HEK293 (cell line): Measurements from ENCODE around the gene MAVS.

ENCODE experiments used
- KLF8 ChIP-seq: fragments of 450-650 bp; formaldehyde crosslinking; IDR thresholded peaks from 2 replicates; pipeline ENCODE4 v1.5.1; 2016; ENCODE audit warnings: missing biosample characterization, missing genetic modification characterization
- MYNN ChIP-seq: fragments of 450-650 bp; formaldehyde crosslinking; IDR thresholded peaks from 2 replicates; pipeline ENCODE4 v1.5.1; 2016; ENCODE audit warnings: missing biosample characterization, missing genetic modification characterization, borderline replicate concordance
- MZF1 ChIP-seq: fragments of 450-650 bp; formaldehyde crosslinking; IDR thresholded peaks from 2 replicates; pipeline ENCODE4 v1.5.1; 2017; ENCODE audit warnings: missing biosample characterization, missing genetic modification characterization, borderline replicate concordance
- PRDM1 ChIP-seq: fragments of 450-650 bp; formaldehyde crosslinking; IDR thresholded peaks from 2 replicates; pipeline ENCODE4; 2016; ENCODE audit warnings: missing biosample characterization, missing genetic modification characterization
- RBAK ChIP-seq: fragments of 450-650 bp; formaldehyde crosslinking; IDR thresholded peaks from 2 replicates; pipeline ENCODE4 v1.5.1; 2016; ENCODE audit warnings: missing biosample characterization, missing genetic modification characterization
- ZBTB21 ChIP-seq: fragments of 450-650 bp; formaldehyde crosslinking; IDR thresholded peaks from 2 replicates; pipeline ENCODE4 v1.5.1; 2017; ENCODE audit warnings: missing biosample characterization, missing genetic modification characterization
- ZFHX2 ChIP-seq: fragments of 450-650 bp; formaldehyde crosslinking; conservative IDR thresholded peaks from 2 replicates; pipeline ENCODE4 v1.5.1; 2016; ENCODE audit warnings: missing biosample characterization, missing genetic modification characterization
- ZNF10 ChIP-seq: fragments of 450-650 bp; formaldehyde crosslinking; IDR thresholded peaks from 2 replicates; pipeline ENCODE4 v1.5.1; 2017; ENCODE audit warnings: missing biosample characterization, missing genetic modification characterization
- ZNF138 ChIP-seq: fragments of 450-650 bp; formaldehyde crosslinking; IDR thresholded peaks from 2 replicates; pipeline ENCODE4 v1.5.1; 2016; ENCODE audit warnings: missing biosample characterization, missing genetic modification characterization, borderline replicate concordance
- ZNF140 ChIP-seq: fragments of 450-650 bp; formaldehyde crosslinking; IDR thresholded peaks from 2 replicates; pipeline ENCODE4 v1.5.1; 2016; ENCODE audit warnings: missing biosample characterization, missing genetic modification characterization
- ZNF19 ChIP-seq: fragments of 450-650 bp; formaldehyde crosslinking; IDR thresholded peaks from 2 replicates; pipeline ENCODE4; 2016; ENCODE audit warnings: missing biosample characterization, missing genetic modification characterization, low read depth
- ZNF223 ChIP-seq: fragments of 450-650 bp; formaldehyde crosslinking; IDR thresholded peaks from 2 replicates; pipeline ENCODE4 v1.5.1; 2016; ENCODE audit warnings: missing biosample characterization, missing genetic modification characterization
- ZNF266 ChIP-seq: fragments of 450-650 bp; formaldehyde crosslinking; IDR thresholded peaks from 2 replicates; pipeline ENCODE4 v1.5.1; 2016; ENCODE audit warnings: missing biosample characterization, missing genetic modification characterization, low read depth
- ZNF292 ChIP-seq: fragments of 450-650 bp; formaldehyde crosslinking; IDR thresholded peaks from 2 replicates; pipeline ENCODE4 v1.5.1; 2016; ENCODE audit warnings: low read depth, missing biosample characterization, missing genetic modification characterization, borderline replicate concordance
- ZNF341 ChIP-seq: fragments of 450-650 bp; formaldehyde crosslinking; IDR thresholded peaks from 2 replicates; pipeline ENCODE4; 2016; ENCODE audit warnings: low read depth, missing biosample characterization, missing genetic modification characterization
- ZNF404 ChIP-seq: fragments of 450-650 bp; formaldehyde crosslinking; IDR thresholded peaks from 2 replicates; pipeline ENCODE4 v1.5.1; 2017; ENCODE audit warnings: missing biosample characterization, missing genetic modification characterization
- ZNF521 ChIP-seq: fragments of 450-650 bp; formaldehyde crosslinking; IDR thresholded peaks from 2 replicates; pipeline ENCODE4 v1.5.1; 2017; ENCODE audit warnings: missing biosample characterization, mild to moderate bottlenecking, missing genetic modification characterization
- ZNF530 ChIP-seq: fragments of 450-650 bp; formaldehyde crosslinking; IDR thresholded peaks from 2 replicates; pipeline ENCODE4 v1.5.1; 2016; ENCODE audit warnings: low read depth, missing biosample characterization, missing genetic modification characterization
- ZNF555 ChIP-seq: fragments of 450-650 bp; formaldehyde crosslinking; conservative IDR thresholded peaks from 2 replicates; pipeline ENCODE4 v1.5.1; 2017; ENCODE audit warnings: missing biosample characterization, mild to moderate bottlenecking, missing genetic modification characterization, inconsistent platforms
- ZNF558 ChIP-seq: fragments of 450-650 bp; formaldehyde crosslinking; IDR thresholded peaks from 2 replicates; pipeline ENCODE4 v1.5.1; 2016; ENCODE audit warnings: missing biosample characterization, missing genetic modification characterization
- ZNF623 ChIP-seq: fragments of 450-650 bp; formaldehyde crosslinking; IDR thresholded peaks from 2 replicates; pipeline ENCODE4 v1.5.1; 2016; ENCODE audit warnings: missing biosample characterization, missing genetic modification characterization
- ZNF624 ChIP-seq: fragments of 450-650 bp; formaldehyde crosslinking; IDR thresholded peaks from 2 replicates; pipeline ENCODE4 v1.5.1; 2017; ENCODE audit warnings: missing biosample characterization, missing genetic modification characterization
- ZNF639 ChIP-seq: fragments of 450-650 bp; formaldehyde crosslinking; IDR thresholded peaks from 2 replicates; pipeline ENCODE4 v1.5.1; 2016; ENCODE audit warnings: missing biosample characterization, missing genetic modification characterization
- ZNF654 ChIP-seq: fragments of 450-650 bp; formaldehyde crosslinking; IDR thresholded peaks from 2 replicates; pipeline ENCODE4 v1.5.1; 2016; ENCODE audit warnings: low read depth, missing biosample characterization, missing genetic modification characterization
- ZNF768 ChIP-seq: fragments of 450-650 bp; formaldehyde crosslinking; IDR thresholded peaks from 2 replicates; pipeline ENCODE4 v1.5.1; 2018; ENCODE audit warnings: missing biosample characterization, mild to moderate bottlenecking, missing genetic modification characterization
- ZNF791 ChIP-seq: fragments of 450-650 bp; formaldehyde crosslinking; IDR thresholded peaks from 2 replicates; pipeline ENCODE4 v1.5.1; 2016; ENCODE audit warnings: missing biosample characterization, missing genetic modification characterization
- ZXDB ChIP-seq: fragments of 450-650 bp; formaldehyde crosslinking; IDR thresholded peaks from 2 replicates; pipeline ENCODE4 v1.5.1; 2016; ENCODE audit warnings: missing biosample characterization, missing genetic modification characterization
- TF ChIP-seq, protein P1 (sequence below): fragments of 450-650 bp; formaldehyde crosslinking; IDR thresholded peaks from 2 replicates; pipeline ENCODE4 v1.5.1; 2017; ENCODE audit warnings: missing biosample characterization, missing genetic modification characterization
- TF ChIP-seq, protein P2 (sequence below): fragments of 450-650 bp; formaldehyde crosslinking; IDR thresholded peaks from 2 replicates; pipeline ENCODE4 v1.5.1; 2016; ENCODE audit warnings: missing biosample characterization, missing genetic modification characterization
- TF ChIP-seq, protein P3 (sequence below): fragments of 450-650 bp; formaldehyde crosslinking; IDR thresholded peaks from 2 replicates; pipeline ENCODE4 v1.5.1; 2016; ENCODE audit warnings: missing biosample characterization, missing genetic modification characterization

Gene MAVS

GRCh38 chr20:3813848-3814581 lies 32.6 kb upstream of the MAVS start (continued):
- 0 out of 2 replicates have a peak, but pooled peaks have one; percentile 30 for TF ChIP-seq ZNF639 (tag by site-specific recombination)
- TF ChIP-seq RBAK = 0 out of 2 replicates have a peak, but pooled peaks have one; percentile 44
- 0 out of 2 replicates have a peak, but pooled peaks have one; percentile 62 for TF ChIP-seq ZNF223 (tag by site-specific recombination)
- TF ChIP-seq, protein P1, sequence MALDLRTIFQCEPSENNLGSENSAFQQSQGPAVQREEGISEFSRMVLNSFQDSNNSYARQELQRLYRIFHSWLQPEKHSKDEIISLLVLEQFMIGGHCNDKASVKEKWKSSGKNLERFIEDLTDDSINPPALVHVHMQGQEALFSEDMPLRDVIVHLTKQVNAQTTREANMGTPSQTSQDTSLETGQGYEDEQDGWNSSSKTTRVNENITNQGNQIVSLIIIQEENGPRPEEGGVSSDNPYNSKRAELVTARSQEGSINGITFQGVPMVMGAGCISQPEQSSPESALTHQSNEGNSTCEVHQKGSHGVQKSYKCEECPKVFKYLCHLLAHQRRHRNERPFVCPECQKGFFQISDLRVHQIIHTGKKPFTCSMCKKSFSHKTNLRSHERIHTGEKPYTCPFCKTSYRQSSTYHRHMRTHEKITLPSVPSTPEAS (tag by site-specific recombination) = 0 out of 2 replicates have a peak, but pooled peaks have one; percentile 20
- peak; percentile 96 for TF ChIP-seq ZNF555 (tag by site-specific recombination)
- TF ChIP-seq ZNF140 = peak; percentile 80
- no peak for TF ChIP-seq ZNF624 (tag by site-specific recombination)
- peak; percentile 87 for TF ChIP-seq ZNF558 (tag by site-specific recombination)
- peak; percentile 57 for TF ChIP-seq ZFHX2 (tag by site-specific recombination)
- TF ChIP-seq ZNF10 (tag by site-specific recombination) = no peak
- TF ChIP-seq ZNF341 (tag by site-specific recombination) = peak; percentile 52; the same call in 1 of the 2 replicates
- 0 out of 2 replicates have a peak, but pooled peaks have one; percentile 83 for TF ChIP-seq ZNF138
- peak; percentile 94 for TF ChIP-seq ZNF266 (tag by site-specific recombination)
- peak; percentile 87 for TF ChIP-seq ZNF623 (tag by site-specific recombination)
- TF ChIP-seq ZNF404 (tag by site-specific recombination) = peak; percentile 96
- peak; percentile 67; the same call in 1 of the 2 replicates for TF ChIP-seq ZNF19 (tag by site-specific recombination)
- TF ChIP-seq ZNF521 (tag by site-specific recombination) = no peak
- peak; percentile 86 for TF ChIP-seq ZXDB (tag by site-specific recombination)
- TF ChIP-seq KLF8 (tag by site-specific recombination) = no peak
- 0 out of 2 replicates have a peak, but pooled peaks have one; percentile 60 for TF ChIP-seq ZNF530 (tag by site-specific recombination)
- no peak for TF ChIP-seq ZNF791
- no peak for TF ChIP-seq ZNF768 (tag by site-specific recombination)
- peak; percentile 53; the same call in 1 of the 2 replicates for TF ChIP-seq ZBTB21
- peak; percentile 47 for TF ChIP-seq ZNF654 (tag by site-specific recombination)
- no peak for TF ChIP-seq PRDM1 (tag by site-specific recombination)
- peak; percentile 81; the same call in 1 of the 2 replicates for TF ChIP-seq ZNF292 (tag by site-specific recombination)
- peak; percentile 47; the same call in 1 of the 2 replicates for TF ChIP-seq MZF1 (tag by site-specific recombination)
- TF ChIP-seq MYNN (tag by site-specific recombination) = no peak
- TF ChIP-seq, protein P2, sequence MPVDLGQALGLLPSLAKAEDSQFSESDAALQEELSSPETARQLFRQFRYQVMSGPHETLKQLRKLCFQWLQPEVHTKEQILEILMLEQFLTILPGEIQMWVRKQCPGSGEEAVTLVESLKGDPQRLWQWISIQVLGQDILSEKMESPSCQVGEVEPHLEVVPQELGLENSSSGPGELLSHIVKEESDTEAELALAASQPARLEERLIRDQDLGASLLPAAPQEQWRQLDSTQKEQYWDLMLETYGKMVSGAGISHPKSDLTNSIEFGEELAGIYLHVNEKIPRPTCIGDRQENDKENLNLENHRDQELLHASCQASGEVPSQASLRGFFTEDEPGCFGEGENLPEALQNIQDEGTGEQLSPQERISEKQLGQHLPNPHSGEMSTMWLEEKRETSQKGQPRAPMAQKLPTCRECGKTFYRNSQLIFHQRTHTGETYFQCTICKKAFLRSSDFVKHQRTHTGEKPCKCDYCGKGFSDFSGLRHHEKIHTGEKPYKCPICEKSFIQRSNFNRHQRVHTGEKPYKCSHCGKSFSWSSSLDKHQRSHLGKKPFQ (tag by site-specific recombination) = no peak; the same call in 1 of the 2 replicates
- TF ChIP-seq, protein P3, sequence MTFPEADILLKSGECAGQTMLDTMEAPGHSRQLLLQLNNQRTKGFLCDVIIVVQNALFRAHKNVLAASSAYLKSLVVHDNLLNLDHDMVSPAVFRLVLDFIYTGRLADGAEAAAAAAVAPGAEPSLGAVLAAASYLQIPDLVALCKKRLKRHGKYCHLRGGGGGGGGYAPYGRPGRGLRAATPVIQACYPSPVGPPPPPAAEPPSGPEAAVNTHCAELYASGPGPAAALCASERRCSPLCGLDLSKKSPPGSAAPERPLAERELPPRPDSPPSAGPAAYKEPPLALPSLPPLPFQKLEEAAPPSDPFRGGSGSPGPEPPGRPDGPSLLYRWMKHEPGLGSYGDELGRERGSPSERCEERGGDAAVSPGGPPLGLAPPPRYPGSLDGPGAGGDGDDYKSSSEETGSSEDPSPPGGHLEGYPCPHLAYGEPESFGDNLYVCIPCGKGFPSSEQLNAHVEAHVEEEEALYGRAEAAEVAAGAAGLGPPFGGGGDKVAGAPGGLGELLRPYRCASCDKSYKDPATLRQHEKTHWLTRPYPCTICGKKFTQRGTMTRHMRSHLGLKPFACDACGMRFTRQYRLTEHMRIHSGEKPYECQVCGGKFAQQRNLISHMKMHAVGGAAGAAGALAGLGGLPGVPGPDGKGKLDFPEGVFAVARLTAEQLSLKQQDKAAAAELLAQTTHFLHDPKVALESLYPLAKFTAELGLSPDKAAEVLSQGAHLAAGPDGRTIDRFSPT (tag by site-specific recombination) = no peak
